Effector memory CD8-positive, alpha-beta T cell (primary cell): ENCODE data around the gene KIF3A.

Experiments
- ATAC-seq: fragments of 150-1000 bp; cut with Tn5 transposase; replicated peaks from 2 replicates; pipeline ENCODE4 v1.10.0; 2021; ENCODE audit warnings: mild to moderate bottlenecking, moderate library complexity
- DNase-seq, 3 experiments: peaks; one replicate each; pipeline ENCODE4 v3.0.0; 2021
- H3K27ac Mint-ChIP-seq, 2 donors: one replicate each; pipeline ENCODE4 v1.8.0; 2022; ENCODE audit warnings: mild to moderate bottlenecking in 2 of 2, mixed read lengths in 2 of 2, moderate library complexity in 2 of 2
- H3K27me3 Mint-ChIP-seq, 2 donors: one replicate each; pipeline ENCODE4 v1.8.0; 2022; ENCODE audit warnings: mixed read lengths in 2 of 2
- H3K36me3 Mint-ChIP-seq: one replicate; pipeline ENCODE4 v1.8.0; 2022; ENCODE audit warnings: mild to moderate bottlenecking, moderate library complexity, mixed read lengths; ENCODE audit not compliant: insufficient read depth
- H3K4me1 Mint-ChIP-seq, 2 donors: one replicate each; pipeline ENCODE4 v1.8.0; 2022; ENCODE audit warnings: low read depth in 2 of 2, mixed read lengths in 2 of 2
- H3K4me3 Mint-ChIP-seq, 2 donors: one replicate each; pipeline ENCODE4 v1.8.0; 2022; ENCODE audit warnings: mild to moderate bottlenecking in 2 of 2, mixed read lengths in 2 of 2, moderate library complexity in 2 of 2
- H3K9me3 Mint-ChIP-seq, 2 donors: one replicate each; pipeline ENCODE4 v1.8.0; 2022; ENCODE audit warnings: mixed read lengths in 2 of 2
- total RNA-seq, 9 experiments: gene quantifications; one replicate each; lab custom pipeline; 2026; lab: John Stamatoyannopoulos, UW

Gene KIF3A
- total RNA-seq, result 29.2 to 68.9 (median 51.5) reads per million in 9 experiments

GRCh38 chr5:132736853-132737833 lies at the start of gene KIF3A:
Gene KIF3A, minus strand, starts transcription at chr5:132737546. Its CDS starts 127 bp downstream, at chr5:132737419.
- ATAC-seq (peak; percentile 82), DNase-seq (peak; percentile 96 to 98 (median 97))
- H3K4me1 Mint-ChIP-seq, result peaks cover 23 to 35% of the 10 kb centered on the region in 2 donors
- H3K4me3 Mint-ChIP-seq, result peak within 1 kb of the TSS; percentile 92
- peak within 1 kb of the TSS; percentile 87 to 94 for H3K27ac Mint-ChIP-seq
- no peaks in the 10 kb centered on the region for H3K9me3 Mint-ChIP-seq
- H3K27me3 Mint-ChIP-seq, result peaks cover 0 to 5% of the 10 kb centered on the region in 2 donors
- peaks cover 18% of the 10 kb centered on the region for H3K36me3 Mint-ChIP-seq

GRCh38 chr5:132787076-132787475 lies 49.7 kb upstream of the KIF3A start:
- no peak for DNase-seq
- no peaks in the 10 kb centered on the region for H3K36me3 Mint-ChIP-seq
- H3K4me1 Mint-ChIP-seq, result no peaks in the 10 kb centered on the region
- H3K9me3 Mint-ChIP-seq, result no peaks in the 10 kb centered on the region
- H3K27me3 Mint-ChIP-seq, result peaks cover 22 to 27% of the 10 kb centered on the region in 2 donors
- H3K27ac Mint-ChIP-seq, result no peak overlapping the region
- no peak overlapping the region for H3K4me3 Mint-ChIP-seq
- ATAC-seq, result no peak

DNA sequence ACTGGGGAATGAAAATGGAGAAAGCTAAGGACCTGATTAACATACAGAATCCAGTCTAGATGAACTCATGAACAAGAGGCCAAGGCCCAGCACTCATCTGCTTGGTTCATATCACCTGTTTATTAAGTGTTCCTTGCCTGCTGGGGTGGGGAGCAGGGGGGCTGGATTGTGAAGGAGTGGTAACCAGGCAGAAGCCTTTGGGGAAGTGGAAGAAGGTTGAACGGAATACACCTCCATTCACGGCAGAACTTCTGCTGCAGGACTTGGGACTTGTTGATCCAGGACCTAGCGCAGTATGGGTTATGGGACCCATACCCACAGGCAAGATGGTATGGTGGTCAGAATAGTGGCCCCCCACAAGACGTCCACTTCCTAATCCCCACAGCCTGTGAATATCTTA lies 48.5 kb upstream of the KIF3A start:
- H3K27me3 Mint-ChIP-seq, result peaks cover 23 to 28% of the 10 kb centered on the region in 2 donors
- no peak overlapping the region for H3K4me3 Mint-ChIP-seq
- no peaks in the 10 kb centered on the region for H3K4me1 Mint-ChIP-seq
- DNase-seq (no peak), ATAC-seq (no peak)
- H3K9me3 Mint-ChIP-seq, result no peaks in the 10 kb centered on the region
- no peak overlapping the region for H3K27ac Mint-ChIP-seq
- H3K36me3 Mint-ChIP-seq, result no peaks in the 10 kb centered on the region

DNA sequence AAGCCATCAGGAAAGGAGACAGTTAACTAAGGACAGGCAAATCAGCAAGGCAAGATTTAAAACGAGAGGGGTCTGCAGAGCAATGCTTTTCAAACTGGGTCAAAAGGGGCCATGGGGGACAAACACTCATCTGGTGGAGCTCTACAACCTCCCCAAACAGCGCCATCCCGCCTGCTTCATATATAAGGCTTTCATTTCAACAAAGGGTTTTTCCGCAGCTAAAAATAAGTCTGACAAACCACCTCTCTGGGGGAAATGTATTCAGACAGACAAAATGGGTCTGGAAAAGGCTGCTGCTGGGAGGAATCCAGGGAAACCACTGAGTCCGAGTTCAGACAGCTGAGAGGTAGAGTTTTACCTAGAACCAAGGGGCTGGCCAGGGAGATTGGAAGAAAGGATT lies 48.0 kb upstream of the KIF3A start:
- DNase-seq, result no peak

DNA sequence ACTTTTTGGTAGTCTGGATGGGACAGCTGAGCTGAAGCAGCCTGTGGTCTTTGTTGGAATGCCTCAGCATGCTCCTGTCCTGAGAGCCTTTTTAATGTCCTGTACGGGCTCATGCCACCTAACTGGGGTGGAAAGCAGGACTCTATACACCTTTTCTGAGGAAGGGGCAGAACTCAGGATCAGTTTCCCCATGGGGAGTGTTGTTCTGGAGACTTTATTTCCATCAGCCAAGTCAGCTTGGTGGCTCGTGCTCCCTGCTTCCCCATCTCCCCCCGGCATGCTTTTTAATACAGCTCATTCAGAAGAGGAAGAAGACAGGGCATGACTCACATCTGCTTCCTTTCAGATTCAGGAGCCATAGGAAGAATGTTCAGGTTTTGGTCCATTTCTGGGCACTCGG lies 44.8 kb upstream of the KIF3A start:
- Mint-ChIP-seq H3K4me1 (peaks cover 6 to 7% of the 10 kb centered on the region in 2 donors), H3K27me3 (peaks cover 23 to 35% of the 10 kb centered on the region in 2 donors), H3K9me3 (no peaks in the 10 kb centered on the region), H3K27ac (no peak overlapping the region), H3K36me3 (peaks cover 3% of the 10 kb centered on the region), H3K4me3 (no peak overlapping the region)
- no peak for DNase-seq
- no peak for ATAC-seq

More for the DNA sequence above, 48.0 kb upstream of the KIF3A start:
- Mint-ChIP-seq H3K4me3 (no peak overlapping the region), H3K27ac (no peak overlapping the region), H3K27me3 (peaks cover 23 to 28% of the 10 kb centered on the region in 2 donors), H3K36me3 (no peaks in the 10 kb centered on the region), H3K9me3 (no peaks in the 10 kb centered on the region), H3K4me1 (no peaks in the 10 kb centered on the region)
- ATAC-seq, result no peak

- Mint-ChIP-seq H3K9me3 (no peaks in the 10 kb centered on the region), H3K4me1 (peaks cover 8 to 9% of the 10 kb centered on the region in 2 donors), H3K27me3 (peaks cover 19 to 30% of the 10 kb centered on the region in 2 donors), H3K36me3 (peaks cover 3% of the 10 kb centered on the region), H3K27ac (no peak overlapping the region), H3K4me3 (no peak overlapping the region)
- DNase-seq, result no peak
- no peak for ATAC-seq
Observed at GRCh38 chr5:132781029-132781428, 43.7 kb upstream of the KIF3A start.

DNA sequence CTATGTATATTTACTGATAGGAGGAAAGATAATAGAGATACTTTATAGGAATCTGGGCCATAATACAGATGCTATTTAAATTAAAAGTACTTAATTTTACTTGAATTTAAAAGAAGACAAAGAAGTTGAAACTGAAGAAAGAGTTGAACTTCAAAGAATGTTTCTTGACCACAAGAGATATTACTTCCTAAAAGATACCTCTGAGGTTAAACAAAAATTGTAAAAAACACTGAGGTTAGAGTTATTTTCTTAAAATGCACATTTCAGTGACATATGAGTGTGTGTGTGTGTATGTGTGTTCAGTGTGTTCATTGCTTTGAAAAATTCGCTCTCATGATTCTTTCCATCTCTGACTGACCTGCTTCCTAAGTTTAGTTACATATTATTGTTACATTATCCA lies 43.2 kb upstream of the KIF3A start:
- peaks cover 14 to 26% of the 10 kb centered on the region in 2 donors for H3K27me3 Mint-ChIP-seq
- no peak overlapping the region for H3K4me3 Mint-ChIP-seq
- H3K27ac Mint-ChIP-seq, result no peak overlapping the region
- no peak for DNase-seq
- H3K4me1 Mint-ChIP-seq, result peaks cover 10% of the 10 kb centered on the region in 2 donors
- no peak for ATAC-seq
- H3K9me3 Mint-ChIP-seq, result no peaks in the 10 kb centered on the region
- H3K36me3 Mint-ChIP-seq, result peaks cover 3% of the 10 kb centered on the region

- Mint-ChIP-seq H3K9me3 (no peaks in the 10 kb centered on the region), H3K27me3 (peaks cover 8 to 19% of the 10 kb centered on the region in 2 donors), H3K36me3 (peaks cover 3% of the 10 kb centered on the region), H3K27ac (no peak overlapping the region), H3K4me1 (peaks cover 16 to 17% of the 10 kb centered on the region in 2 donors), H3K4me3 (no peak overlapping the region)
- DNase-seq (no peak), ATAC-seq (no peak)
Observed at GRCh38 chr5:132779961-132780360, 42.6 kb upstream of the KIF3A start.

- peak overlapping the region in 1 of 2 donors; percentile 77 for H3K4me3 Mint-ChIP-seq
- DNase-seq (no peak), ATAC-seq (no peak)
- no peaks in the 10 kb centered on the region for H3K9me3 Mint-ChIP-seq
- peaks cover 3% of the 10 kb centered on the region for H3K36me3 Mint-ChIP-seq
- H3K27ac Mint-ChIP-seq, result no peak overlapping the region
- peaks cover 6 to 16% of the 10 kb centered on the region in 2 donors for H3K27me3 Mint-ChIP-seq
- peaks cover 19 to 22% of the 10 kb centered on the region in 2 donors for H3K4me1 Mint-ChIP-seq
Observed at GRCh38 chr5:132778856-132779255, 41.5 kb upstream of the KIF3A start.

- ATAC-seq, result no peak
- H3K27me3 Mint-ChIP-seq, result peaks cover 6 to 16% of the 10 kb centered on the region in 2 donors
- H3K27ac Mint-ChIP-seq, result peak overlapping the region; percentile 4 to 84
Observed at GRCh38 chr5:132778129-132778528, 40.8 kb upstream of the KIF3A start.

GRCh38 chr5:132777209-132778069 lies 40.1 kb upstream of the KIF3A start, which contains the start of gene SEPTIN8:
Gene SEPTIN8, minus strand, starts transcription at chr5:132777239. Its CDS starts 102 bp downstream, at chr5:132777137.
- H3K4me1 Mint-ChIP-seq, result peaks cover 19 to 31% of the 10 kb centered on the region in 2 donors
- peak within 1 kb of the TSS; percentile 77 for H3K4me3 Mint-ChIP-seq
- H3K9me3 Mint-ChIP-seq, result no peaks in the 10 kb centered on the region
- ATAC-seq (peak; percentile 81), DNase-seq (peak; percentile 24 to 38 (median 38))
- H3K27me3 Mint-ChIP-seq, result peaks cover 6 to 16% of the 10 kb centered on the region in 2 donors
- H3K36me3 Mint-ChIP-seq, result peaks cover 3% of the 10 kb centered on the region
- peak within 1 kb of the TSS; percentile 4 to 84 for H3K27ac Mint-ChIP-seq

More at GRCh38 chr5:132778129-132778528, 40.8 kb upstream of the KIF3A start:
- Mint-ChIP-seq H3K4me3 (peak overlapping the region; percentile 77), H3K36me3 (peaks cover 3% of the 10 kb centered on the region), H3K4me1 (peaks cover 19 to 26% of the 10 kb centered on the region in 2 donors), H3K9me3 (no peaks in the 10 kb centered on the region)
- DNase-seq, result no peak

DNA sequence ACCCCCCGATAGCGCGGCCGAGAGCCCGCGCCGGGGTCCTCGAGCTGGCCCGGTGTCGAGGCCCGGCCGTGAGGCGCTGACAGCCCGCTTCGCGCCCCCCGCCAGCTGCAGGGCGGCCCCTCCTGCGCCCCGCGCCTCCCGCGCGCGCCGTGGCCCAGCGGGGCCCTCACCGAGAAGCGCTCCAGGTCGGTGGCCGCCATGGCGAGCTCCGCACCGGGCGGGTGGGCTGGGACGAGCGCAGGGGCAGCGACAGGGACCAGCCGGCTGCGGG lies 39.5 kb upstream of the KIF3A start:
- Mint-ChIP-seq H3K27ac (no peak overlapping the region), H3K36me3 (peaks cover 3% of the 10 kb centered on the region), H3K4me3 (peak overlapping the region; percentile 54 to 61), H3K4me1 (peaks cover 19 to 34% of the 10 kb centered on the region in 2 donors), H3K9me3 (no peaks in the 10 kb centered on the region), H3K27me3 (peaks cover 4 to 11% of the 10 kb centered on the region in 2 donors)
- no peak for ATAC-seq
- no peak for DNase-seq
